HG03520 (cell line): ENCODE data around the gene MLXIP.

Experiments
- ATAC-seq: cut with Tn5 transposase; IDR thresholded peaks from one replicate; pipeline ENCODE4 v1.9.1; 2021; ENCODE audit warnings: mild to moderate bottlenecking, moderate library complexity; ENCODE audit not compliant: unreplicated experiment

MLXIP gene

DNA sequence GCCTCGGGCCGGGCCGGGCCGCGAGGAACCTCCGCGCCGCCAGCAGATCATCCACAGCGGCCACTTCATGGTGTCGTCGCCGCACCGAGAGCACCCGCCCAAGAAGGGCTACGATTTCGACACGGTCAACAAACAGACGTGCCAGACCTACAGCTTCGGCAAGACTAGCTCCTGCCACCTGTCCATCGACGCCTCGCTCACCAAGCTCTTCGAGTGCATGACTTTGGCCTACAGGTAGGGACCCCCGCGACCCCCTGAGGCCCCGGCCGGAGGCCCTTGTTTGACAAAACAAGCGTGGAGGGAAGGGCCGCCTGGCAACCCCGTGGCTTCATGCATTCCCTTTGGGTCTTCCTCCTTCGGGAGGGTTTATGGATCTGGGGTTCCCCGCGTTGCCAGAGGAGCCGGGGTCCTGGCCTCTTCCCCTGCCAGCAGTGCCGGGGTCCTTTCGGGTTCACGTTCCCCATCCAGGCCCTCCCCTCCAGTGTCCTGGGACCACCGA, 526 bp downstream of the MLXIP start:
- no peak for ATAC-seq

GRCh38 chr12:122079532-122080081, 1.1 kb downstream of the MLXIP start:
- ATAC-seq, result no peak

- ATAC-seq, result no peak
Observed at GRCh38 chr12:122080149-122081082, 1.9 kb downstream of the MLXIP start.

DNA sequence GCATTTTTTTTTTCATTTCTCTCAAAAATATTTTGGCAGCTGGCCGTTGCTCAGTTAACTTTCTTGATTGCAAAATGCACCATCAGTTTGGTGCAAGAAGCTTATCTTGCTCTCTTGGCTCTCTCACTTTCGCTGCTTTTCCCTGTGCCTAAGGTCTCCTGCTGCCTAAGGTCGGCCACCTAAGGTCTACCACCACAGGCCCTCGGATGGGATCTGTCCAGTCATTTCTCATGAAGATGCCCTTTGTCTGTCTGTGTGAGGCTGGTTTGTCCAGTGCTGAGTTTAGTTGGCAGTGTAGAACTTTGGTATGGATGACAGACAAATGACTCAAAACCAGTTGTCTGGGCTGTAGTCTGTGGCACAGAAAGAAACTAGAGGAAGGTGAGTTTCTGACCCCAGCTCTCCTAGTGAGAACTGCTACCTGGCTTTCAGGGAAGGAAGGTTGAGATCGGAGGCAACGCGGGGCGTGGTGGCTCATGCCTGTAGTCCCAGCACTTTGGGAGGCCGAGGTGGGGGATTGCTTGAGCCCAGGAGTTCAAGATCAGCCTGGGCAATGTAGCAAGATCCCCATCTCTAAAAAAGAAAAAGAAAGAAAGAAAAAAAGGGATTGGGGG, 2.6 kb downstream of the MLXIP start:
- ATAC-seq, result no peak

- ATAC-seq, result no peak
Observed at GRCh38 chr12:122081697-122082221, 3.2 kb downstream of the MLXIP start.

GRCh38 chr12:122082621-122083356, 4.2 kb downstream of the MLXIP start:
- ATAC-seq, result no peak

DNA sequence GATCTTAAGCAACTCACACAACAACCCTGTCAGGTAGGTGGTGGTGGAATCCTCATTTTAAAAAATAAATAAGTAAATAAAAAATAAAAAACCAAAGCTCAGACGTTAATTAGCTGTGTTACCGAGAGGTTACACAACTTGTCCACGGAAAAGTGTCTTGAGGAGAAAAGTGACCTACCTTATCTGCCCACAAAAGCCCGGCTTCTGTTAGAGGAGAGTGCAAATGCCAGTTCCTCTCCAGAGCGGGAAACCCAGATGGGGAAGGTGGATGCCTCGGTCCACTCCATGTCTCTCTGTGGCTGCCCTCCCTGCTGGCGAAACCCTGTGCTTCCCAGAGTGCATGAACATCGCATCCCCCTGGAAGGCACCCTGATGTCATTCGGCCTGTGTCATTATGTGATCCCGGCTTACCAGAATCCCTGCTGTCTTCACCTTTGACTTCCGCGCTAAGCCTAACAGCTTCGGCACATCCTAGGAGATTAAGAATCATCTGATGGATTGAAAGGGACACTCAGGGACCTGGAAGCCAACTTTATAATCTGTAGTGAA, 6.4 kb downstream of the MLXIP start:
- no peak for ATAC-seq

GRCh38 chr12:122085591-122085990, 7.0 kb downstream of the MLXIP start:
- ATAC-seq, result no peak

DNA sequence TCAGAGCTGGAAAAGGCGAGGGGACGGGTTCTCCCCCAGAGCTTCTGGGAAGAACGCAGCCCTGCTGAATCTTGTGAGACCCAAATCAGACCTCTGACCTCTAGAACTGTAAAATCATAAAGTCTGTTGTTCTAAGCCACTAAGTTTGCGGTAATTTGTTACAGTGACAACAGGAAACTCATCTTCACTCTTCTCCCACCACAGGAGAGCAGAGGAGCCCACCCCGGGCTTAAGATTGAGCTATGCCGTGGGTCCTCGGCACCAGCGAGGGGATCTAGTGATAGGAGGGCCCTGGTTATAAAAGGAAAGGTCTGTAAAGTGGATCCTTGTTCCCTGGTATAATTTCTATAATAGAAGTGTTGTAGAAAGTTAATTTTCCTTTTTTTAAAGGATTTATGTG, 7.6 kb downstream of the MLXIP start:
- no peak for ATAC-seq

DNA sequence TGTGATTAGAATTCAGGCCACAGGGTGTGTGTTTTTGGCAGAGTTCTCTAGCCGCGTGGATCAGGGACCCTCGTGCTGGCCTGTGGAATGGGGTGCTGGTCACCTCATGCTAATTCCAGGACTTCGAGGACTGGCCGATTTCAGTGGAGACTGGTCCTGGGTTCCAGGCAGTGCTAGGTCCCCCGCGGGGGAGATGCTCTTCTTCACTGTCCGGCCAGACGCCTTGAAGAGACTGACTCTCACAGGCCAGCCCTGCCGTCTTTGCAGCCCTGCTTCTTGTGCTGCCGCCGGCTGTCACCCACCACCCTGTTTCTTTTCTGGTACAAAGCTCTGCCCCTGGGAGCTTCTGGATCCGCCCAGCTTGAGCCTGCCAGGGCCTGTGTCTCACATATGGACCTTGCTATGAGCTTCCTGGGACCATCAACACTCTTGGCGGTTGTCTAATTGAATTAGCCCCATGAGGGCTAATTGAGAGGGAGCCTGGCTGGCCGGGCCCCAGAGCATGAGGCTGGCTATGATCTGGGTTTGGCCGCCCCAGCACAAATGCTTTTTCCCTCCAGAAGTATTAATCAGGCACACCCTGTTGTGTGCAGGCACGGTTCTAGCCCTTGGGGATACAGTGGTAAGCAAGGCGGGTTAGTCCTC, 8.2 kb downstream of the MLXIP start:
- ATAC-seq, result no peak

- ATAC-seq, result no peak
Observed at GRCh38 chr12:122087431-122088178, 9.0 kb downstream of the MLXIP start.

DNA sequence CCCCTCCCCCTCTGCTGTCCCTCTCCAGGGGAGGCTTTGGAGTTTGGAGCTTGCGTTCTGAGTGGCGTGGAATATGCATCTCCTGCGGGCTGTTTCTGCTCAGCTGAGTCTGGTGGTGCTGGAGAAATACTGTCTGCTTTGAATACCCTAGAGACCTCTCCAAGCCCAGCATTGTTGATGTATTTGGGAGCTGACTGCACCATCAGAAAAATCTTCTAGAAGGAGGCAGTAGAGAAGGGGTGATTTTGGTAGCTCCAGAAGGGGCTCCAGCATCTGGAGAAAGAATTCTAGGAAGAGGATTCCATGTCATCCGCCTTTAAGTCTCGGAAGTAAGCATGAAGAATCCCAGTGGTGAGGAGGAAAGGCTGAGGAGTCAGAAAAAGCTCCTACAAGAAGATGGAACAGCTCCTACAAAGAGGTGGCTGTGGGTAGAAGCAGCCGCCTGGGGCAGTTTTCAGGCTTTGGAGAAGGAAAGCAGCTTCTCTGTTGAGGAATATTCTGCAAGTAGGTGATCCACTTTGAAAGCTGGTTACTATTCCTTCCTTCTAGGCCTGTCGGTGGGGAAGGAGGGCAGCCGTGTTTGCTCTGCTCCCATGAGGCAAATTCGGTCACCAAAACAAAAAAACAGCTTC, 9.7 kb downstream of the MLXIP start:
- no peak for ATAC-seq

DNA sequence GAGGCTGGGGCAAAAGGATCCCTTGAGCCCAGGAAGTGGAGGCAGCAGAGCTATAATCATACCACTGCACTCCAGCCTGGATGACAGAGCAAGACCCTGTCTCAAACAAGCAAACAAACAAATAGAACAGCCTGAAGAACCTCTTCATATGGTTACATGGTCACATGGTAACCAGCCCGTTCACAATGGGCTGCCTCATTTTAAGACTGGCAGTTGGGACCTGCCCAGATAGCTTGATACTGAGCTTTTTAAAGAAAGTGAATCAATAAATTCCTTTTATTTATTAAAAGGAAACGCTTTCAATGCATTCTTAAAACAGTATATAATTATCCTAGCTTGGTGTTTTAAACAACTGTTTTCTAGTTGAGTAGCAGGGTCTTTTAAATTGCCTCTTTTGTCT, 10.5 kb downstream of the MLXIP start:
- ATAC-seq, result no peak

DNA sequence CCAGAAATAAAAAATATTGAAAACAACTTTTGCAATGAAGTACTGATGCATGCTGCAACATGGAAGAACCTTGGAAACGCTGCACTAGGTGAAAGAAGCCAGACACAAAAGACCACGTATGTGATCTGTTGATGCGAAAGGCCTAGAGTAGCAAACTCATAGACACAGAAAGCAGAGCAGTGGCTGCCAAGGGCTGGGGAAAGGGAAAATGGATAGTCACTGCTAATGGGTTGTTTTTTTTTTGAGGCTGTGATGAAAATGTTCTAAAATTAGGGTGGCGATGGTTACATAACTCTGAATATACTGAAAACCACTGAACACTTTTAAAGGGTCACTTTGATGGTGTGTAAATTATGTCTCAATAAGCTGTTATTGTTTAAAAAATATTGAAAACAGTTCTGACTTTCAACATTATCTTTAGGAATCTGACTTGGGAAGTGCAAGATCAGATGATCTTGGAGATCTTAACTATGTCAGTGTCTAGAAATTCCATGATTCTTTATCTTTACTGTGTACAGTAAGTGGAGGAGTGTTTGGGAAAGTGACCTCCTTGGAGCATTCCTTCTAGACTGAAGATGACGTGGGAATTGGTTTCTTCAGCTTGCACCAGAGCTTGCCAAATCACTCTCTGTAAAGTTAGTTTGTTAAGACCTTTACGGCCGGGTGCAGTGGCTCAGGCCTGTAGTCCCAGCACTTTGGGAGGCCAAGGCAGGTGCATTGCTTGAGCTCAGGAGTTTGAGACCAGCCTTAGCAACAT, 12.4 kb downstream of the MLXIP start:
- no peak for ATAC-seq

DNA sequence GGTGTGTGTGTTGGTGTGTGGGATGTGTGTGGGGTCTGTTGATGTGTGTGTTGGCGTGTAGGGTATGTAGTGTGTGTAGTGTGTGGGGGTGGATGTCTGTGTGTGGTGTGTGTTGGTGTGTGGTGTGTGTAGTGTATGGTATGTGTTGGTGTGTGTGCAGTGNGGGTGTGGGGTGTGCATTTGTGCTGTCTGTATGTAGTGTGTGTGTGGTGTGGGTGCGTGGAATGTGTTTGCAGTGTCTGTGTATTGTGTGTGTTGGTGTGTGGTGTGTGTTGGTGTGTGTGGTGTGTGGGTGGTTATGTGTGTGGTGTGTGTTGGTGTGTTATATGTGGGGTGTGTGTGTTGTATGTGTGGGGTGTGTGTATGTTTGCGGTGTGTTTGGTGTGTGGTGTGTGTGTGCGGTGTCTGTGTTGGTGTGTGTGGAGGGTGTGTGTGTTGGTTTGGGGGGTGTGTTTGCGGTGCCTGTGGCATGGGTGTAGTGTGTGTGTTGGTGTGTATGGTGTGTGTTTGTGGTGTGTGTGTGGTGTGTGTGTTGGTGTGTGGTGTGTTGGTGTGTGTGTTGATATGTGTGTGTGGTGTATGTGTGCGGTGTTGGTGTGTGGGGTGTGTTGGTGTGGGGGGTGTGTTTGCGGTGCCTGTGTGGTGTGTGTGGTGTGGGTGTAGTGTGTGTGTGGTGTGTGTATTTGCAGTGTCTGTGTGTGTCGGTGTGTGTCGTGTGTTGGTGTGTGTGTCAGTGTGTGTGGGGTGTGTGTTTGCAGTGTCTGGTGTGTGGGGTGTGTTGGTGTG, 14.7 kb downstream of the MLXIP start:
- ATAC-seq, result no peak

GRCh38 chr12:122094137-122094734, 15.7 kb downstream of the MLXIP start:
- ATAC-seq, result no peak
